ENCODE results near the gene CATSPERZ. TPM values are rescaled to one million over a fixed set of nuclear protein-coding genes. Genes with fewer than 3 reads are reported as not detected.

The CATSPERZ gene
- total and polyA plus RNA-seq, 2 of the 13 experiments (the other 11 are each of a cell fraction or from before 2014, with no cell fraction given): 0.22 to 0.48 TPM

- TF ChIP-seq ZNF749 (CRISPR knock-in tag; IDR thresholded peaks at IDR 0.05; ENCODE audit: borderline replicate concordance): 0 out of 2 replicates have a peak, but pooled peaks have one; percentile 5
- peak; percentile 79 for TF ChIP-seq KLF6 (CRISPR knock-in tag; IDR thresholded peaks at IDR 0.05)
- TF ChIP-seq ZNF503 (CRISPR knock-in tag; IDR thresholded peaks at IDR 0.05): no peak
- peak; percentile 42; the same call in 1 of the 2 replicates for TF ChIP-seq ATF7-NPFF (CRISPR knock-in tag; IDR thresholded peaks at IDR 0.05; ENCODE audit: low read depth)
- 0 out of 2 replicates have a peak, but pooled peaks have one; percentile 15 for TF ChIP-seq SATB2 (CRISPR knock-in tag; IDR thresholded peaks at IDR 0.05)
- peak; percentile 69; the same call in 1 of the 2 replicates for TF ChIP-seq NKX3-1 (CRISPR knock-in tag; IDR thresholded peaks at IDR 0.05)
- no peak; the same call in 1 of the 2 replicates for TF ChIP-seq ZNF460 (CRISPR knock-in tag; IDR thresholded peaks at IDR 0.05; ENCODE audit: borderline replicate concordance)
- no peak for TF ChIP-seq IRX3 (CRISPR knock-in tag; IDR thresholded peaks at IDR 0.05; ENCODE audit: borderline replicate concordance, low read depth)
- TF ChIP-seq ZSCAN25 (CRISPR knock-in tag; IDR thresholded peaks at IDR 0.05): no peak
- TF ChIP-seq HOMEZ (CRISPR knock-in tag; IDR thresholded peaks at IDR 0.05; ENCODE audit: low read depth): peak; percentile 47; the same call in 1 of the 2 replicates
- TF ChIP-seq CBX1 (IDR thresholded peaks at IDR 0.05; ENCODE audit: low read depth): no peak
- TF ChIP-seq TRIM24 (CRISPR knock-in tag; IDR thresholded peaks at IDR 0.05): no peak
- TF ChIP-seq MAX (IDR thresholded peaks at IDR 0.05): peak; percentile 47; the same call in 1 of the 2 replicates
- TF ChIP-seq SAP130 (CRISPR knock-in tag; IDR thresholded peaks at IDR 0.05; ENCODE audit: low read depth): peak; percentile 95
- no peak for TF ChIP-seq ZNF615 (CRISPR knock-in tag; IDR thresholded peaks at IDR 0.05; ENCODE audit: borderline replicate concordance)
- peak; percentile 99 for TF ChIP-seq GABPA (IDR thresholded peaks at IDR 0.05; ENCODE audit: low read depth, low read length)
- peak; percentile 98 for TF ChIP-seq GABPA (CRISPR knock-in tag; IDR thresholded peaks at IDR 0.05; ENCODE audit: low read depth)
- TF ChIP-seq DMTF1 (CRISPR knock-in tag; IDR thresholded peaks at IDR 0.05): no peak
- TF ChIP-seq TEF (CRISPR knock-in tag; IDR thresholded peaks at IDR 0.05): no peak
- no peak for TF ChIP-seq SMARCC2 (IDR thresholded peaks at IDR 0.05)
- no peak for TF ChIP-seq NR1H2 (CRISPR knock-in tag; IDR thresholded peaks at IDR 0.05; ENCODE audit: borderline replicate concordance, low read depth)
- TF ChIP-seq KDM4B (CRISPR knock-in tag; IDR thresholded peaks at IDR 0.05): peak; percentile 30
- peak; percentile 99 for TF ChIP-seq PPARG (CRISPR knock-in tag; conservative IDR thresholded peaks at IDR 0.05)
Observed at GRCh38 chr11:64269540-64270220, 30.5 kb upstream of the CATSPERZ start (continued).

Data from HepG2 (cell line).